ENCODE data around the gene SMIM41.

The SMIM41 gene

GRCh38 chr12:52079576-52080402 lies at the start of gene SMIM41:
SMIM41 (plus strand) TSS chr12:52079704; CDS start chr12:52079780, 76 bp downstream.
- DNase-seq (ENCODE audit: low read depth) = no peak

DNA sequence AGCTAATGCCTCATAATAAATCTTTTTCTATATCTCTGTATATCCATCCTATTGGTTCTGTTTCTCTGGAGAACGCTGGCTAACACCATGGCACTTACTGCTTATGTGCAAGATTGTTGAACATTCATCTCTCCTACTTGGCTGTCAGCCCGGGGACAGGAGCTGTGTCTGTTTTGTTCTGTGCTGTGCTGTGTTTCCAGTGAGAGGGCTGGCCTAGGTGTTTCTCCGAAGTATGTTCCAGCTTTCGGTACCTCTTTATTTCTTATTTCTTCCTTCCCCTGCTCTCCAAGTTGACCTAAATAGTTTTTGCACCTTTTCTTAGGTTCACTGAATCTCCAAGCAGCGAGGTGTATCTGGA lies 47.1 kb upstream of the SMIM41 start:
- no peak for DNase-seq (ENCODE audit: low read depth)

DNA sequence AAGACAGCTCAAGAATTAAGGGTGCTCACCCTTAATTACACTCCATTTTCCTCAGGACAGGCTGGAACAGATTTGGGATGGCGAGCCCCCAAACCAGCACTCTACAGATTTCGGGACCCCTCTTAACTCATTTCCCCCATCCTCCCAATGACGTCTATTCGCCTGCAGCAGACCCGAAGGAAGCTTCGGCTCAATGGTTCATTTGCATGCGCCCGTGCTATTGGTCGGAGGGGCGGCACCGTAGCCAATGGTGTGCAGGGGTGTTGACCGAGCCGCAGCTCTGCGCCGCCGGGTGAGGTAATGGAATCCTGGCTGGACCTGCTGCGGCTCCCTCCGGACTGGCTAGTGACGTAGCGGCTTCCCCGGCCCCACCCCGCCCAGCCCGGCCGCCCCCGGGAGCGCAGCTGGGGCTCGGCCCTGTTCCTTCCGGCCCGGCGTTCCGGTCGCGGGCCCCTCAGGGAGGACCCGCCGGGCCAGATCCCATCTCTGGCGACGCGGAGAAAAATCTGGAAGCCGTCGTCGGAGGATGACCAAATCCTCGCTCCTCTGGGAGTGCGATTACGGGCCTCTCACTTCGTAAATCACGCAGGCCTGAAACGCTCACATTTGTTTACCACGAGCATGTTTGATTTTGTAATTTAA lies 46.6 kb upstream of the SMIM41 start:
- DNase-seq (ENCODE audit: low read depth) = peak; percentile 84

DNA sequence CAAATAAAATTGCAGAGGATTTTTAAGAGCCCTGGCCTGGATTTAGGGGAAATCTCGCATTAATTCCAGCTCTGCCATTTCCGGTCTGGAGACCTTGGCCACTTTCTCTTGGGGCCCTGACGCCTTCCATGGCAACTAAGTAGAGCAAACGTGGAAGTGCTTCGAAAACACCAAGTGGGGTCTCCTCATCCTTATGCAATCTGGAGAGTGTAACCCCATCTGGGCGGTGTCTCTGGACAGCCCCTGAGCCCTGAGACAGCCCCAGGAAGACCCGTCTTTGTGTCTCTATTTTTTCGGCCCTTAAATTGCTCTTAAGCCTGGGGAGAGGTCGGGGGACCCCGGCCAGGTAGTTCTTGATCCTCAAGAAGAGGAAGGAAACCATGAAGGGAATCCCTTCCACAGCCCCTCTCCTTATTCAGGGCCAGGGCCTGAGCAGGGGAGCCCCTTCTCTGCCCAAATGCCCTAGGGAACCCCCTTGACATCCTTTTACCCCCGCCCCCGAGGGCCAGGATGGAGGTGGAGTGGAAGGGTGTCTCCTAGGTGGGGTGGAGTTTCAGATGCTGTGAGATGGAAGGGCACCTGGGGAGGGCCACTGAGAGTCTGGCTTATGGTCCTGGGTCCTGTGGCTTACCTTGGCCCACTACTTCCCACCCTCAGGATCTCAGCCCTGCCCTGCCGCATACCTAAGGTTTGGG lies 45.9 kb upstream of the SMIM41 start:
- no peak for DNase-seq (ENCODE audit: low read depth)

GRCh38 chr12:52035190-52035589 lies 44.3 kb upstream of the SMIM41 start:
- DNase-seq (ENCODE audit: low read depth) = no peak

GRCh38 chr12:52035926-52036325 lies 43.6 kb upstream of the SMIM41 start:
- no peak for DNase-seq (ENCODE audit: low read depth)

DNA sequence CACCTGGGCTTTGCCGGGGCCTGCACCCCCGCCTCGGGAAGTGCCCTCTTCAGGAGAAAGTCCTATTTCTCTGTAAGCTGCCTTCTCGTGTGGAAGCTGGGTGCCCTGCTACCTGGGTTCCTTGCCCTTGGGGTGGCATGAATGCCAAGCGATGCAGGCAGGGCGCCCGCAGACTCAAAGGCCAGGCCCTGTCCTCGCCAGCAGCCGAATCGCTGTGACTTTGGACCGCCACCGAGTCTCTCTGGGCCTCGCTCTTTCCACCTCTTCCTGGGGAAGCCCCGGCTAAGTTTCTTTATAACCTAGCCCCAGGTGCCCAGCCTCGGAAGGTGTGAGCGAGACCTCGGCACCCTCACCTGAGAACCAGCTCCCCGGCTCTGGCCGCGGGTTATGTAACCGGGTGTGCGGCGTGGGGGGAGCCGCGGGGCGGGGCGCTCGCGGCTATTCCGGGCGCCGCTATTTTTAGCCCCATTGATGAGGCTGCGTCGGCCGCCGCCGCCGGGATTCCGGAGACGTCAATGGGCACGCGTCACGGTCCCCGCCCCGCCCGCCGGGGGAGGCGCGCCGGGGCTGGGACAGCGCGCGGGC lies 42.8 kb upstream of the SMIM41 start:
- peak; percentile 75 for DNase-seq (ENCODE audit: low read depth)

- DNase-seq (ENCODE audit: low read depth) = no peak
Observed at GRCh38 chr12:52037248-52037861, 42.1 kb upstream of the SMIM41 start.

DNA sequence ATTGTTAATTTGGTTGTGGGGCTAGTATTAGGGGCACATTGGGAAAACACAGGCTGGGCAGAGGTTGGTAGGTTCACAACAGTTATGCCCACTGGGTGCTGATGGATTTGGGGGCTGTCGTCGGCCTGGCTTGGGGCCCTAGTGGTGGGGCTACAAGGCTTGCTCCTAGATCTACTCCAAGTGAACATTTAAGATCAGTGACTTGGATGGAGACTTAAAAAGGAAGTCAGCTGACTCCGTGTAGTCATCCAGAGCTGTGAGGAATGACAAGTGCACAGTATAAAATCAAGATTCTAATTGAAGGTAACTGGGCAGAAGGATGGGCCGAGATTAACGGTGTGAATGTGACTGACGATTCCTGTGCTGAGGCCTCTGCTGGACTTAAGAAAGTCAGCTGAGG lies 41.1 kb upstream of the SMIM41 start:
- no peak for DNase-seq (ENCODE audit: low read depth)

DNA sequence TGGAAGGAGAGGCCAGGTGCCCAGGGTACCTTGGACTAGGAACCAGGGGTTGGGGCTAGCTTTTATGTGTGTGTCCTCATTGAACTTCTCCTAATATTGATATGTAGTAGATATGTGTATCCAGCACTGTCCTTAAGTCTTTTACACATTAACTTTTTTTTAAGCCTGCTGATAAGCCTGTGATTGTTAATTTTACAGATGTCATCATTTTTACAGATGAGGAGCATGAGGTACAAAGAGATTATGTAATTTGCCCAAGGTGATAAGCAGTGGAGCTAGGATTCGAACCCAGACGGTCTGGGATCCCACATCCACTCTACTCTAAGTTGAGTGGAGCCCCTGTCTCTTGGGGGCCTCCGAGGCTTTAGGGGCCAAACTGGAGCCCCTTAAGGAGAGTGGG lies 38.5 kb upstream of the SMIM41 start:
- no peak for DNase-seq (ENCODE audit: low read depth)

- DNase-seq (ENCODE audit: low read depth) = no peak
Observed at GRCh38 chr12:52041695-52042123, 37.8 kb upstream of the SMIM41 start.

DNA sequence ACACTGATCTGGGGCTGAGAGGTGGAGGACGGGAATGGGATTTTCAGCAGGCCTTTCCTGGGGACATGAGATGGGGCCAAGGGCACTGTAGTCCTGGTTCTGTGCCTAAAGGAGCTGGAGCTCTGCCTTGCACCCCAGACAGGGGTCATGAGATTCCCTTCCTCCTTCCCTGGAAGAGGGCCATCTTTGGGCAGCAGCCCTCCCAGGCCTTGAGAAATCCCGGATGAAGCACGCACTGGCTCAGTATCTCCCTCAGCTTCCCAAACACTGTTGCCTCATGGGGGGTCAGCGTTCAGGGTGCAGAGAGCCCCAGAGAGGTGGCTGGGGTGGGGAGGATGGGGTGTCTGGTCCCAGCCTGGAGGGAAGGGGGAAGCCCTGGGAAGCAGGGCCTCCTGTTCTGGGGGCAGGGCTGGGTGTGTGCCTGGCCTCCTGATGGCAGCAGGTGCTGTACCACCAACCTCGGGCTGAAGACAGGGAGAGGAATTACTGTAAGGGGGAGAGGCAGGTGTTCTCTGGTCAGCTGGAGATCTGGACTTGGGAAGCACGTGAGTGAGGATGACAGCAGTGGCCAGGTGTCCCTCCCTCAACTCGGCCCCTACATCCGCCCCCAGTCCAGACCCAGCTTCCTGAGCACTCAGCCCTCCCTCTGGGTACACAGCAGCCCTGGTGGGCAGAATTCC lies 36.7 kb upstream of the SMIM41 start:
- no peak for DNase-seq (ENCODE audit: low read depth)

DNA sequence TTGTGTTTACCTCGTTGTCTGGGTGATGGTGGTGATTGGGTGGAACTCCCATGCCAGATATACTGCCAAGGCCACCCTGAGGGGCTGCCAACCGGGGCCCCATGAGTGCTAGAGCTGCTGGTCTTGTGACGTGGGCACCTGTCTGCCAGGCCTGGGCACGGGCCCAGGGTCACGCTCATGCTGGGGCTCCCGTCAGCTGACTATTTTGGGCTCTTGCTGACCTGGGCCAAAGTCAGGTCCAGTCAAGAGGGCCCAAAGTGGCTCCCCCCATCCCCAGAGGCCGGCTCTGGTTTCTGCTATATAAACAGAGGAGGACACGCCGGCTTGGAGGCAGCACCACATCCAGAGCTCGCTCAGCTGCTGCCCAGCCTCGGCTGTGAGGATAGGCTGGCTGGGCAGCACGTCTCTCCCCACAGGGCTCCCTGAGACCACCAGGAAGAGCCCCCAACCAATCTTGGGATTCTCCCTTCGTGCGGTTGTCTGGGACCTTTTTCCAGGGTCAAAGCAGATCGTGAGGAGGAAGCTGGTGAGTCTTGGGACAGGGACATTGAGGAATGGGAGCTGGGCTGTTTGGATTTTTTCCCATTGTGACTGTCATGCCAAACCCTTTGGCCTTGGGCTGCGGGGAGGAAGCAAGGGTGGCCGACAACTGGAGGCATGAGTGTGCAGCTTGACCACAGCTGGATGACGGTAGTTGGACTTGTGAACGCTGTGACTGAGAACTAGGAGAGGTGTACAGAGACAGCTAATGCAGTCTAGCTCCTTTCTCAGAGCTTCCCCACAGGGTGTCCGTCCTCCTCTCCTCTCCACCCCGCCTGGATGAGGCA lies 35.9 kb upstream of the SMIM41 start:
- no peak for DNase-seq (ENCODE audit: low read depth)

DNA sequence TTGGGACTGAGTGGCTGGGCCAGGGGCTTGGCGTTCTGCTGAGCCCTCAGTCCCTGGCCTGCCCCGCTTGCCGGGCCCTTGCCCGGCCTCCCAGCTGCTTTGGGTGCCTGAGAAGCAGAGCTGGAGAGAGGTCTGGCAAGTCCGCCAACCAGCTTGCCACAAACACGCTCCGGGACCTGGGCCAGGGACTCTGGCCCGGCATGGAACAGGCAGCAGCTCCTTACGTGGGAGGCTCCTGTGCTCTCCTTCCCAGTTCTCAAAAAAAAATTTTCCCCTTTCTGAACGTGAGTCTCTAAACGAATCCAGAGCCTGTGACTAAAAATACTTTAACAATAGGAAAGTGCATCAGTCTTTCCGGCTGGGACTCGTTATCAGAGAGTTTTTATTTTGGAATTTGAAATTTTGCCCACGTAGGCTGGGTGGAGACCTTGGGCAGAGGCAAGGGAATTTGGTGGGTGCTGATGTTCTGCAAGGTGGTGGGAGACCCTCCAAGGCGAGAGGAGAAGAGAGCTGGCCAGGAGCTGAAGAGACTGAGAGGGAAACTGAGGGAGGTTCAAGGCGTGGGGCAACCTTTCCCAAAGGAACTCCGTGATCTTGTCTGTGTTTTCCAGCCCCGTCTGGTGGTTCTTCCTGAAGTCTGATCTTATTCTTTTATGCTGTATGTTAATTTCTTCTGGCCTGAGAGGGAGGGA lies 35.1 kb upstream of the SMIM41 start:
- no peak for DNase-seq (ENCODE audit: low read depth)

GRCh38 chr12:52045794-52046199 lies 33.7 kb upstream of the SMIM41 start:
- DNase-seq (ENCODE audit: low read depth) = no peak

DNA sequence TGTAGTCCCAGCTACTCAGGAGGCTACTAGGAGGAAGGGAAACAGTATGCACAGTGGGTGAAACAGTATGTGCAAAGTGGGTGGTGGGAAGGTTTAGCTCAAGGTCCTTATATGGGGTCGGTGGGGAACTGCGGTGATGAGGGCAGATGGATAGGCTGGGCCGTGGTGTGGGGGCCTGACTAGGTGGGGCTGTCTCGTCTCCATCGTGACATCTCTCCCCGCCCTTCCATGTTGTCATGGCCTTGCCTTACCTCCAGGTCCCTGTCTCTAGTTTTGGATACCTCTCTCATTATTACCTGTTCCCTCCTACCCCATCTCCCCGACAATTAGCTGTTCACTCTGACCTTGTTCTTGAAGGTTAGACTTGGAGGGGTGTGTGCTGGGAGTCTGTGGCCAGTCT lies 32.6 kb upstream of the SMIM41 start:
- DNase-seq (ENCODE audit: low read depth) = no peak

DNA sequence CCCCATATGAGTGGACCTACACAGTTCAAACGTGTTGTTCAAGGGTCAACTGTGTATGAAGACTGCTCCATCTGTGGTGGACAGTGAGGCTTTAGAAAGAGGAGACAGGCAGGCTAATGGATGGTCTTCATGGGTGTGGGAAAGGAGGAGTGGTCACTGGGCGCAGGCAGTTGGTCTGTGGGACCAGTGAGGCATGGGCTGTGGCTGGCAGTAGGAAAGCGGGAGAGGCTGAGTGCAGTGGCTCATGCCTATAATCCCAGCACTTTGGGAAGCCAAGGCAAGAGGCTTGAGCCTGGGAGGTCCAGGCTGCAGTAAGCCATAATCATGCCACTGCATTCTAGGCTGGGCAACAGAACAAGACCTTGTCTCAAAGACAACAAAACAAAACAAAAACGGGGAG lies 30.2 kb upstream of the SMIM41 start:
- DNase-seq (ENCODE audit: low read depth) = no peak

- no peak for DNase-seq (ENCODE audit: low read depth)
Observed at GRCh38 chr12:52049688-52050087, 29.8 kb upstream of the SMIM41 start.

DNA sequence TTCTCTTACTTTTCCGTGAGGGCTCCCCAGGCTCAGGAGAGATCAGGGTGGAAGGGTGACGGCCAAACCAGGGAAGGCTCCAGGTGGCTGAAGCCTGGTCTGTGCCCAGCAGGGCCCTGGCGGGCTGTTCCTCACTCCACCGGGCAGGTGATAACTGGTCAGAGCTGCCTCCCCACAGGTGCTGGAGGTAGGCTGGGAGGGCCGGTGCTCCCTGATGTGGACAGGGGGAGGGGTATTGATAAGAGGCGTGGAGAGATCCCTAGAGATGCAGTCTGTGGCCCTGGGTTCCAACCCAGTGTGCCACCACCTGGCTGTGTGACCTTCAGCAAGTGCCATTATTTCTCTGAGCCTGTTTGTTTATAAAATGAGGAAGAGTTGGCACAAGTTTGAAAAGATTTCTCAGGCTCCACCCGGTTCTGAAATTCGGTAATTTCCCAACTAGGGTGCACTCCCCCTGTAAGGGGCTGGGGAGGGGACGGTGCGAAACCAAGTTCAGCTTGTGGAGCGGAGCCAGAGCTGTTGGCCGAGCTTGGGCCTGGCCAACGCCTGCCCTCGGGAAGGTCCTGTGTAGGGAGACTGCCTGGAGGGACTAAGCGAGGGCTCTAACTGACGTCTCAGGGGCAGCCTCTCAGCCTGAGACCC lies 29.3 kb upstream of the SMIM41 start:
- DNase-seq (ENCODE audit: low read depth) = no peak

Data from activated T-helper 9 cell treated with anti-CD3 and anti-CD28 coated beads, Interleukin-2, amount 50 U/mL, for 16 hours (primary cell).